HCT116 (cell line): Measurements from ENCODE around the gene FBXL17. TPM values are rescaled to one million over a fixed set of nuclear protein-coding genes. Genes with fewer than 3 reads are reported as not detected.

Experiments used
- ATAC-seq: fragments of 200-7000 bp; cut with Tn5 transposase; 2 replicates; pipeline ENCODE4 v1.9.1; 2020; ENCODE audit warnings: mild to moderate bottlenecking, moderate library complexity
- BruUV-seq: library from RNA; stranded (reverse); fragments of 400-500 nt; replicated peaks from 2 replicates; lab custom pipeline; 2021; lab: Mats Ljungman, UMichigan
- CTCF ChIA-PET: fragments of 300-600 bp; sonication (Branson Sonifier 250); formaldehyde crosslinking; loops from one replicate; lab custom pipeline; 2021; ENCODE audit warnings: antibody characterized with exemption; lab: Charles Lee
- POLR2A ChIA-PET: fragments of 300-600, 350-600 bp; sonication (Branson Sonifier 250); formaldehyde crosslinking; loops from one replicate; lab custom pipeline; 2021; ENCODE audit warnings: antibody characterized with exemption; lab: Charles Lee
- RAD21 ChIA-PET, 2 experiments: fragments of 300-600 bp; sonication (Branson Sonifier 250); formaldehyde crosslinking; loops; one replicate each; lab custom pipeline; 2023; ENCODE audit warnings: low total read pairs in 2 of 2; ENCODE audit not compliant: uncharacterized antibody in 2 of 2, unreplicated experiment in 2 of 2, low non-redundant PET in 1 of 2; lab: Charles Lee
- DNase-seq: peaks from one replicate; pipeline ENCODE4 v3.0.0-alpha.2; 2010; ENCODE audit warnings: low read depth, low spot score
- H2AFZ ChIP-seq: fragments of 200-600 bp; shearing (Covaris generic), sonication (generic); 2 replicates; pipeline ENCODE4 v1.6.1; 2017; ENCODE audit warnings: low read depth, mixed run types, mixed read lengths, antibody characterized with exemption, low read length; ENCODE audit not compliant: poor library complexity, severe bottlenecking
- H3K27ac ChIP-seq: 2 replicates; pipeline ENCODE4 v1.5.1; 2012; ENCODE audit warnings: low read depth, low read length
- H3K27me3 ChIP-seq: fragments of 200-600 bp; sonication (generic); 2 replicates; pipeline ENCODE4 v1.6.1; 2016; ENCODE audit warnings: mixed run types, low read length, mixed read lengths; ENCODE audit not compliant: insufficient read depth
- H3K36me3 ChIP-seq, 2 experiments: fragments of 200-500 bp in 1 of 2; fragments of 200-600 bp in 1 of 2; sonication (Bioruptor generic) in 1 of 2; sonication (generic) in 1 of 2; 2 replicates each; pipeline versions ENCODE4 v1.5.1 to v1.6.1; 2014 to 2016; ENCODE audit warnings: low read length in 2 of 2, inconsistent platforms in 1 of 2, mixed read lengths in 1 of 2, mixed run types in 1 of 2; ENCODE audit not compliant: insufficient read depth in 2 of 2, control insufficient read depth in 1 of 2
- H3K4me1 ChIP-seq, 2 experiments: fragments of 200-600 bp in 1 of 2; sonication (generic) in 1 of 2; 2 replicates each; pipeline versions ENCODE4 v1.5.1 to v1.6.1; 2012 to 2017; ENCODE audit warnings: low read length in 2 of 2, inconsistent platforms in 1 of 2, mild to moderate bottlenecking in 1 of 2, mixed read lengths in 1 of 2, mixed run types in 1 of 2, moderate library complexity in 1 of 2; ENCODE audit not compliant: insufficient read depth in 2 of 2, control insufficient read depth in 1 of 2
- H3K4me2 ChIP-seq: fragments of 200-600 bp; sonication (generic); 2 replicates; pipeline ENCODE4 v1.6.1; 2017; ENCODE audit warnings: mixed run types, low read length, mixed read lengths
- H3K4me3 ChIP-seq, 2 experiments: fragments of 200-600 bp in 1 of 2; sonication (generic) in 1 of 2; replicated peaks in 1 of 2; 2 replicates each; pipeline ENCODE4 v1.5.1; 2011 to 2016; ENCODE audit warnings: low read length in 2 of 2, control low read depth in 1 of 2, low read depth in 1 of 2, mild to moderate bottlenecking in 1 of 2, mixed read lengths in 1 of 2, mixed run types in 1 of 2
- H3K79me2 ChIP-seq: fragments of 200-600 bp; sonication (generic); 2 replicates; pipeline ENCODE4 v1.6.1; 2017; ENCODE audit warnings: mild to moderate bottlenecking, mixed run types, low read length, moderate library complexity, mixed read lengths; ENCODE audit not compliant: insufficient read depth
- H3K9ac ChIP-seq: fragments of 200-600 bp; sonication (generic); 2 replicates; pipeline ENCODE4 v1.6.1; 2016; ENCODE audit warnings: low read length, mixed read lengths
- H3K9me2 ChIP-seq: fragments of 200-600 bp; sonication (generic), shearing (Covaris generic); 2 replicates; pipeline ENCODE4 v1.6.1; 2017; ENCODE audit warnings: mixed run types, mild to moderate bottlenecking, moderate library complexity; ENCODE audit not compliant: insufficient read depth
- H3K9me3 ChIP-seq, 2 experiments: fragments of 200-500 bp in 1 of 2; fragments of 200-600 bp in 1 of 2; sonication (Bioruptor generic) in 1 of 2; sonication (generic) in 1 of 2; 2 replicates each; pipeline ENCODE4 v1.6.1; 2014 to 2017; ENCODE audit warnings: low read length in 2 of 2, mixed read lengths in 2 of 2, inconsistent platforms in 1 of 2, low read depth in 1 of 2, mild to moderate bottlenecking in 1 of 2, mixed run types in 1 of 2, moderate library complexity in 1 of 2; ENCODE audit not compliant: control insufficient read depth in 1 of 2, insufficient read depth in 1 of 2
- H4K20me1 ChIP-seq: fragments of 200-600 bp; sonication (generic), shearing (Covaris generic); 2 replicates; pipeline ENCODE4 v1.6.1; 2017; ENCODE audit warnings: mixed run types, mild to moderate bottlenecking, moderate library complexity; ENCODE audit not compliant: insufficient read depth
- CBX3 ChIP-seq: IDR thresholded peaks from 2 replicates; pipeline ENCODE4 v1.6.1; 2012; ENCODE audit warnings: low read depth
- CEBPB ChIP-seq: IDR thresholded peaks from 2 replicates; pipeline ENCODE4 v1.6.1; 2012; ENCODE audit warnings: low read depth
- EGR1 ChIP-seq: IDR thresholded peaks from 2 replicates; pipeline ENCODE4 v1.6.1; 2012; ENCODE audit warnings: low read depth
- ELF1 ChIP-seq: IDR thresholded peaks from 2 replicates; pipeline ENCODE4 v1.6.1; 2012; ENCODE audit warnings: low read depth, borderline replicate concordance
- EZH2 ChIP-seq: fragments of 200-600 bp; sonication (generic); IDR thresholded peaks from 2 replicates; pipeline ENCODE4 v1.6.1; 2017; ENCODE audit warnings: antibody characterized with exemption, mixed run types
- EZH2phosphoT487 ChIP-seq: fragments of 200-600 bp; IDR thresholded peaks from 2 replicates; pipeline ENCODE4 v1.6.1; 2018; ENCODE audit warnings: antibody characterized with exemption, borderline replicate concordance
- FOSL1 ChIP-seq: IDR thresholded peaks from 2 replicates; pipeline ENCODE4 v1.6.1; 2012; ENCODE audit warnings: low read depth
- JUND ChIP-seq: IDR thresholded peaks from 2 replicates; pipeline ENCODE4 v1.6.1; 2012
- RAD21 ChIP-seq: IDR thresholded peaks from 2 replicates; pipeline ENCODE4 v1.6.1; 2012; ENCODE audit warnings: low read depth, mild to moderate bottlenecking
- SP1 ChIP-seq: IDR thresholded peaks from 2 replicates; pipeline ENCODE4 v1.6.1; 2012; ENCODE audit warnings: low read depth
- SRF ChIP-seq: IDR thresholded peaks from 2 replicates; pipeline ENCODE4 v1.6.1; 2012; ENCODE audit warnings: low read depth
- TCF7L2 ChIP-seq: IDR thresholded peaks from 2 replicates; pipeline ENCODE4 v1.7.0; 2011; ENCODE audit warnings: borderline replicate concordance, inconsistent platforms; ENCODE audit not compliant: insufficient read depth, insufficient read length; ENCODE audit errors: extremely low read depth
- YY1 ChIP-seq: IDR thresholded peaks from 2 replicates; pipeline ENCODE4 v1.6.1; 2011; ENCODE audit warnings: low read length, low read depth, moderate library complexity, mild to moderate bottlenecking; ENCODE audit not compliant: insufficient replicate concordance; ENCODE audit errors: extremely low read depth
- intact Hi-C: fragments of 100-400 bp; cut with micrococcal nuclease; formaldehyde crosslinking; loops from 2 replicates; pipeline ENCODE4 v1.10.0; 2022
- total RNA-seq: library from RNA; stranded (reverse); gene quantifications from one replicate; pipeline ENCODE4 v1.2.1, GENCODE V29; 2021; ENCODE audit not compliant: unreplicated experiment
- TF ChIP-seq, protein P1 (sequence below): IDR thresholded peaks from 2 replicates; pipeline ENCODE4 v1.6.1; 2012
- TF ChIP-seq, protein P2 (sequence below): IDR thresholded peaks from 2 replicates; pipeline ENCODE4 v1.6.1; 2012
- TF ChIP-seq, protein P3 (sequence below), 3 experiments: fragments of 200-600 bp in 1 of 3; sonication (generic) in 1 of 3; IDR thresholded peaks in 2 of 3; conservative IDR thresholded peaks in 1 of 3; 2 replicates each; pipeline ENCODE4 v1.5.1; 2012 to 2017; ENCODE audit warnings: low read depth in 2 of 3, low read length in 2 of 3, antibody characterized with exemption in 1 of 3, borderline replicate concordance in 1 of 3, control low read depth in 1 of 3, mild to moderate bottlenecking in 1 of 3, mixed read lengths in 1 of 3, mixed run types in 1 of 3, moderate library complexity in 1 of 3; ENCODE audit not compliant: insufficient read depth in 1 of 3

Gene FBXL17
- total RNA-seq, 1 experiment from 2014 or later, result 9.4 TPM

DNA sequence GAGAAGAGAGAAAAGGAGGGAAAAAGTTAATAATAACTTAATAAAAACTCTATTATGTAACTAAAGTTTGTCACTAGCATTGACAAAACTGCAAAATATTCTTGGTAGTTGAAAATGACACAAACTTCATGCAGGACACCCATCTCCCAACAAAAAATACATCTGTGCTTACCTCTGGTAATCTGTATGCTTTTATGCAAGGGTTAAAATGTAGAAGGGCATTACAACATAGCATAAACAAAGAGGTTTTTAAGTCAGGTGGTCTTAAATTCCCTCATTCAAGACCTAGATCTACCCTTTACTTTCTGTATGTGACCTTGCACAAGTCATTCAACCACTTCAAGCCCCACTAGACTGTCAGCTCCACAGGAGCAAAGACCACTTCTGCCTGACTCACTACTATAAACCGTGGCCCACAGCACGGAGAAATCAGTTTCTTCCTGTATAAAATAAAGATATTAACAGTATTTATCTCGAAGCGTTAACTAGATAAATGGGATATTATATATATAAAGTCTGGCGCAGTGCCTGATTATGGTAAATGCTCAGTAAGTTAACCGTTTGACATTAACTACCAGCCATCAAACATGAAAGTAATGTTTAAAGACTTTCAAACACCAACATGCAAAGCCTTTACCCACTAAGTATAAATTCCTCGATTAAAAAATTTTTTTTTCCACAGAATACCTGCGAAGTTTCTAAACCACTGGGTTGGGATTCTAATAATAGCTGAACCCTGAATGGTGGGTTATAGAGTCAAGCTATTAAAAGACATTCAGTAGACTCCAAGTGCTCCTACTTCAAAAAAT is 2.0 kb downstream of the FBXL17 start:
- Histone ChIP-seq H3K9me3 (peaks cover 0 to 5% of the 10 kb centered on the region in 2 experiments; a peak in 2 of 4 replicates), H3K4me2 (peak overlapping the region; percentile 80), H3K36me3 (no peaks in the 10 kb centered on the region), H3K4me3 (peak overlapping the region; percentile 72 to 74), H3K9me2 (no peaks in the 10 kb centered on the region), H3K79me2 (0 out of 2 replicates have a peak, but pooled peaks cover 3% of the 10 kb centered on the region), H3K4me1 (peaks cover 7 to 19% of the 10 kb centered on the region in 2 experiments), H4K20me1 (no peaks in the 10 kb centered on the region), H2AFZ (peak overlapping the region; percentile 63), H3K27me3 (no peaks in the 10 kb centered on the region), H3K27ac (no peak overlapping the region), H3K9ac (peak overlapping the region; percentile 82)
- TF ChIP-seq EZH2 (no peak), EGR1 (no peak), EZH2phosphoT487 (no peak), TCF7L2 (no peak), SRF (no peak), ELF1 (no peak)
- TF ChIP-seq, protein P1, sequence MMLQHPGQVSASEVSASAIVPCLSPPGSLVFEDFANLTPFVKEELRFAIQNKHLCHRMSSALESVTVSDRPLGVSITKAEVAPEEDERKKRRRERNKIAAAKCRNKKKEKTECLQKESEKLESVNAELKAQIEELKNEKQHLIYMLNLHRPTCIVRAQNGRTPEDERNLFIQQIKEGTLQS, result no peak
- TF ChIP-seq, protein P2, sequence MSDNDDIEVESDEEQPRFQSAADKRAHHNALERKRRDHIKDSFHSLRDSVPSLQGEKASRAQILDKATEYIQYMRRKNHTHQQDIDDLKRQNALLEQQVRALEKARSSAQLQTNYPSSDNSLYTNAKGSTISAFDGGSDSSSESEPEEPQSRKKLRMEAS, result no peak
- BruUV-seq, result TSS peak; percentile 42
- POLR2A ChIA-PET, result no interaction called here
- intact Hi-C loops, result no loop called here
- RAD21 ChIA-PET, result no interaction called here
- ATAC-seq, result no peak
- CTCF ChIA-PET, result no interaction called here
- DNase-seq, result no peak

DNA sequence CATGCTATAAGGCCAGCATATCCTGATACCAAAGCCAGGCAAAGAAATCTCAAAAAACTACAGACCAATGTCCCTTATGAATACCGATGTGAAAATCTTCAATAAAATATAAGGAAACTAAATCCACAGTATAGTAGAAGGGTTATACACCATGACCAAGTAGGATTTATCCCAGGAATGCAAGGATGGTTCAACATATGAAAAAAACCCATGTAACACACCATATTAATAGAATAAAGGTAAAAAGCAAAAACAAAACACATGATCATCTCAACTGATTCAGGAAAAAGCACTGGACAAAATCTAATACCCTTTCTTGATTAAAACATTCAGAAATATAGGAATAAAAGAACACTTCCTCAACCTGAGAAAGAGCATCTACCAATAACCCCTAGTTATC is 6.1 kb downstream of the FBXL17 start:
- H4K20me1 ChIP-seq, result no peaks in the 10 kb centered on the region
- H3K9me2 ChIP-seq, result no peaks in the 10 kb centered on the region
- no peak for DNase-seq
- no peaks in the 10 kb centered on the region for H3K36me3 ChIP-seq
- no peak overlapping the region for H3K9ac ChIP-seq
- H3K4me3 ChIP-seq, result no peak overlapping the region
- no peak for TF ChIP-seq FOSL1
- no peak for TF ChIP-seq RAD21
- no peak for TF ChIP-seq JUND
- TF ChIP-seq YY1, result no peak
- no peak for TF ChIP-seq CEBPB
- no peak for TF ChIP-seq ELF1
- no peak for TF ChIP-seq CBX3
- TF ChIP-seq TCF7L2, result no peak
- TF ChIP-seq, protein P3, sequence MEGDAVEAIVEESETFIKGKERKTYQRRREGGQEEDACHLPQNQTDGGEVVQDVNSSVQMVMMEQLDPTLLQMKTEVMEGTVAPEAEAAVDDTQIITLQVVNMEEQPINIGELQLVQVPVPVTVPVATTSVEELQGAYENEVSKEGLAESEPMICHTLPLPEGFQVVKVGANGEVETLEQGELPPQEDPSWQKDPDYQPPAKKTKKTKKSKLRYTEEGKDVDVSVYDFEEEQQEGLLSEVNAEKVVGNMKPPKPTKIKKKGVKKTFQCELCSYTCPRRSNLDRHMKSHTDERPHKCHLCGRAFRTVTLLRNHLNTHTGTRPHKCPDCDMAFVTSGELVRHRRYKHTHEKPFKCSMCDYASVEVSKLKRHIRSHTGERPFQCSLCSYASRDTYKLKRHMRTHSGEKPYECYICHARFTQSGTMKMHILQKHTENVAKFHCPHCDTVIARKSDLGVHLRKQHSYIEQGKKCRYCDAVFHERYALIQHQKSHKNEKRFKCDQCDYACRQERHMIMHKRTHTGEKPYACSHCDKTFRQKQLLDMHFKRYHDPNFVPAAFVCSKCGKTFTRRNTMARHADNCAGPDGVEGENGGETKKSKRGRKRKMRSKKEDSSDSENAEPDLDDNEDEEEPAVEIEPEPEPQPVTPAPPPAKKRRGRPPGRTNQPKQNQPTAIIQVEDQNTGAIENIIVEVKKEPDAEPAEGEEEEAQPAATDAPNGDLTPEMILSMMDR (IDR thresholded peaks at IDR 0.05 in 2 of 3, conservative IDR thresholded peaks at IDR 0.05 in 1 of 3; ENCODE audit: borderline replicate concordance in 1 of 3, insufficient read depth in 1 of 3, low read depth in 2 of 3, low read length in 2 of 3), result no peak
- TF ChIP-seq, protein P1, result no peak
- no peak for TF ChIP-seq EGR1
- no peak for TF ChIP-seq SP1
- TF ChIP-seq, all 23 proteins: peak for 0
- ChIA-PET RAD21 (no interaction called here), CTCF (no interaction called here), POLR2A (no interaction called here)
- H3K9me3 ChIP-seq, result peaks cover 10 to 24% of the 10 kb centered on the region in 2 experiments; a peak in 3 of 4 replicates
- H3K27ac ChIP-seq, result no peak overlapping the region
- H3K79me2 ChIP-seq, result 0 out of 2 replicates have a peak, but pooled peaks cover 3% of the 10 kb centered on the region
- ATAC-seq, result no peak
- intact Hi-C loops, result no loop called here
- H3K4me1 ChIP-seq, result peaks cover 0 to 7% of the 10 kb centered on the region in 2 experiments; a peak in 2 of 4 replicates
- H3K4me2 ChIP-seq, result no peak overlapping the region
- BruUV-seq, result no TSS peak
- H2AFZ ChIP-seq, result no peak overlapping the region
- no peaks in the 10 kb centered on the region for H3K27me3 ChIP-seq
